ENCODE results near the gene ALDOC.

The ALDOC gene

GRCh38 chr17:28532050-28532960 is 44.4 kb downstream of the ALDOC start:
- no peak for DNase-seq (ENCODE audit: low read depth)

GRCh38 chr17:28530926-28531325 is 45.8 kb downstream of the ALDOC start:
- DNase-seq (ENCODE audit: low read depth): no peak

- no peak for DNase-seq (ENCODE audit: low read depth)
These were observed 46.4 kb downstream of the ALDOC start for GRCh38 chr17:28530250-28530649.

GRCh38 chr17:28529013-28529400 is 47.7 kb downstream of the ALDOC start:
- DNase-seq (ENCODE audit: low read depth): no peak

- DNase-seq (ENCODE audit: low read depth): no peak
These were observed 48.2 kb downstream of the ALDOC start for GRCh38 chr17:28528327-28529012.

GRCh38 chr17:28527859-28528258 is 48.8 kb downstream of the ALDOC start:
- no peak for DNase-seq (ENCODE audit: low read depth)

GRCh38 chr17:28527181-28527681 is 49.5 kb downstream of the ALDOC start:
- no peak for DNase-seq (ENCODE audit: low read depth)

GRCh38 chr17:28526381-28526780 is 50.3 kb downstream of the ALDOC start:
- no peak for DNase-seq (ENCODE audit: low read depth)

- DNase-seq (ENCODE audit: low read depth): no peak
These were observed 51.9 kb downstream of the ALDOC start for GRCh38 chr17:28524476-28525424.

- no peak for DNase-seq (ENCODE audit: low read depth)
These were observed 52.8 kb downstream of the ALDOC start for GRCh38 chr17:28523876-28524275.

GRCh38 chr17:28523186-28523585 is 53.5 kb downstream of the ALDOC start:
- no peak for DNase-seq (ENCODE audit: low read depth)

Measured in stimulated activated CD8-positive, alpha-beta memory T cell treated with anti-CD3 and anti-CD28 coated beads, Interleukin-15, amount 100 ng/mL, for 24 hours (primary cell).